ENCODE results near the gene AKT2.
A peak's percentile ranks its signal among the peaks of the same experiment; 100 is the strongest.
"Not testable (repeated sequence)": the region's sequence is repeated elsewhere in the genome, so short reads cannot be mapped to it uniquely, and the experiment has no call there.

Gene AKT2

GRCh38 chr19:40284501-40285352 is at the start of gene AKT2:
Gene AKT2 (minus strand): TSS chr19:40285345. CDS start chr19:40265267, 20,078 bp downstream.
- peak; percentile 55 to 68 for DNase-seq (ENCODE audit: low read depth in 2 of 2)

- DNase-seq (ENCODE audit: low read depth in 2 of 2) = not testable (repeated sequence)
Observed at GRCh38 chr19:40333083-40333482, 47.9 kb upstream of the AKT2 start.

GRCh38 chr19:40332669-40333068 is 47.5 kb upstream of the AKT2 start:
- no peak for DNase-seq (ENCODE audit: low read depth in 2 of 2)

GRCh38 chr19:40331052-40331451 is 45.9 kb upstream of the AKT2 start:
- DNase-seq (ENCODE audit: low read depth in 2 of 2) = no peak

GRCh38 chr19:40326201-40326600 is 41.1 kb upstream of the AKT2 start:
- DNase-seq (ENCODE audit: low read depth in 2 of 2) = no peak

GRCh38 chr19:40323705-40324104 is 38.6 kb upstream of the AKT2 start:
- no peak for DNase-seq (ENCODE audit: low read depth in 2 of 2)

- DNase-seq (ENCODE audit: low read depth in 2 of 2) = no peak
Observed at GRCh38 chr19:40322951-40323615, 37.9 kb upstream of the AKT2 start.

GRCh38 chr19:40322271-40322610 is 37.1 kb upstream of the AKT2 start:
- no peak for DNase-seq (ENCODE audit: low read depth in 2 of 2)

- no peak for DNase-seq (ENCODE audit: low read depth in 2 of 2)
Observed at GRCh38 chr19:40321566-40322270, 36.6 kb upstream of the AKT2 start.

GRCh38 chr19:40321076-40321475 is 35.9 kb upstream of the AKT2 start:
- DNase-seq (ENCODE audit: low read depth in 2 of 2) = no peak

GRCh38 chr19:40320558-40320935 is 35.4 kb upstream of the AKT2 start:
- no peak for DNase-seq (ENCODE audit: low read depth in 2 of 2)

GRCh38 chr19:40317338-40317737 is 32.2 kb upstream of the AKT2 start:
- DNase-seq (ENCODE audit: low read depth in 2 of 2) = no peak

- no peak for DNase-seq (ENCODE audit: low read depth in 2 of 2)
Observed at GRCh38 chr19:40315812-40316470, 30.8 kb upstream of the AKT2 start.

- no peak for DNase-seq (ENCODE audit: low read depth in 2 of 2)
Observed at GRCh38 chr19:40314656-40315055, 29.5 kb upstream of the AKT2 start.

GRCh38 chr19:40313229-40313983 is 28.3 kb upstream of the AKT2 start:
- DNase-seq (ENCODE audit: low read depth in 2 of 2) = no peak

GRCh38 chr19:40312533-40312932 is 27.4 kb upstream of the AKT2 start:
- DNase-seq (ENCODE audit: low read depth in 2 of 2) = no peak

GRCh38 chr19:40309666-40310065 is 24.5 kb upstream of the AKT2 start:
- no peak for DNase-seq (ENCODE audit: low read depth in 2 of 2)

GRCh38 chr19:40305403-40305802 is 20.3 kb upstream of the AKT2 start:
- peak; percentile 42 to 52 for DNase-seq (ENCODE audit: low read depth in 2 of 2)

- DNase-seq (ENCODE audit: low read depth in 2 of 2) = no peak
Observed at GRCh38 chr19:40304306-40304705, 19.2 kb upstream of the AKT2 start.

- no peak for DNase-seq (ENCODE audit: low read depth in 2 of 2)
Observed at GRCh38 chr19:40303765-40304164, 18.6 kb upstream of the AKT2 start.

- DNase-seq (ENCODE audit: low read depth in 2 of 2) = no peak
Observed at GRCh38 chr19:40302224-40303011, 17.3 kb upstream of the AKT2 start.

All from activated CD8-positive, alpha-beta memory T cell treated with anti-CD3 and anti-CD28 coated beads for 4 hours (primary cell).